Lung (tissue), 12 donors: ENCODE data around the gene MAP2K7. TPM values are rescaled to one million over a fixed set of nuclear protein-coding genes. Genes with fewer than 3 reads are reported as not detected.

Experiments used
- ATAC-seq: fragments of 200-7000 bp; cut with Tn5 transposase; one replicate; pipeline ENCODE4 v1.9.1; 2020; ENCODE audit warnings: moderate number of reproducible peaks; ENCODE audit not compliant: insufficient read depth, low FRiP score
- DNase-seq, 3 donors: peaks; one replicate each; pipeline ENCODE4 v3.0.0-alpha.2; 2013 to 2017
- H3K27ac ChIP-seq, 2 donors: one replicate each; pipeline ENCODE4 v1.5.1; 2013; ENCODE audit warnings: mild to moderate bottlenecking in 2 of 2, moderate library complexity in 2 of 2, control low read depth in 1 of 2, inconsistent platforms in 1 of 2, low read depth in 1 of 2, low read length in 1 of 2
- H3K27me3 ChIP-seq, 3 donors: one replicate each; pipeline ENCODE4 v1.5.1; 2013; ENCODE audit warnings: low read length in 2 of 3; ENCODE audit not compliant: control insufficient read depth in 3 of 3, insufficient read depth in 3 of 3
- H3K36me3 ChIP-seq, 4 donors: one replicate each; pipeline ENCODE4 v1.5.1; 2013; ENCODE audit warnings: low read length in 4 of 4, mild to moderate bottlenecking in 1 of 4, moderate library complexity in 1 of 4; ENCODE audit not compliant: control insufficient read depth in 4 of 4, insufficient read depth in 4 of 4
- H3K4me1 ChIP-seq, 5 donors: one replicate each; pipeline ENCODE4 v1.5.1; 2013; ENCODE audit warnings: low read length in 5 of 5, mild to moderate bottlenecking in 2 of 5, moderate library complexity in 1 of 5; ENCODE audit not compliant: control insufficient read depth in 5 of 5, insufficient read depth in 5 of 5
- H3K4me3 ChIP-seq: one replicate; pipeline ENCODE4 v1.5.1; 2013; ENCODE audit warnings: mild to moderate bottlenecking, control low read depth, moderate library complexity
- H3K9ac ChIP-seq, 2 donors: one replicate each; pipeline ENCODE4 v1.5.1; 2013; ENCODE audit warnings: low read length in 2 of 2, control low read depth in 1 of 2; ENCODE audit not compliant: insufficient read depth in 1 of 2
- H3K9me3 ChIP-seq, 4 donors: one replicate each; pipeline ENCODE4 v1.5.1; 2013; ENCODE audit warnings: low read length in 3 of 4, mild to moderate bottlenecking in 1 of 4, moderate library complexity in 1 of 4; ENCODE audit not compliant: control insufficient read depth in 4 of 4, insufficient read depth in 3 of 4
- WGBS, 2 donors: extraction: QIAGEN DNeasy Blood & Tissue Kit; methylation state at CpG; one replicate each; pipeline ENCODE4 v1.1.7; 2013; 5-methylcytosine and 5-hydroxymethylcytosine counted together
- polyA plus RNA-seq, 2 donors: library from polyadenylated mRNA; stranded (reverse); fragments of 200-250 nt; gene quantifications; one replicate each; pipeline ENCODE4 v1.2.1, GENCODE V29; 2013
- total RNA-seq, 2 donors: library from RNA; depleted of rRNA in 1 of 2; stranded (reverse); fragments of >200 nt in 1 of 2; gene quantifications; one replicate each; pipeline ENCODE4 v1.2.1, GENCODE V29; 2014 to 2021
- TF ChIP-seq, protein P1 (sequence below): IDR thresholded peaks from 2 replicates; pipeline ENCODE4 v1.5.1; 2012; ENCODE audit warnings: mild to moderate bottlenecking; ENCODE audit errors: control extremely low read depth, extremely low read depth
- donor health status: control.
- donor health status: control.
- donor health status: Bipolar disorder and iron deficiency.
- donor health status: healthy.
- donor health status: DM: yes; HTN: yes; CAD: no.

Gene MAP2K7
- total and polyA plus RNA-seq, 4 donors = 17.8 to 41.7 (median 23.4) TPM

DNA sequence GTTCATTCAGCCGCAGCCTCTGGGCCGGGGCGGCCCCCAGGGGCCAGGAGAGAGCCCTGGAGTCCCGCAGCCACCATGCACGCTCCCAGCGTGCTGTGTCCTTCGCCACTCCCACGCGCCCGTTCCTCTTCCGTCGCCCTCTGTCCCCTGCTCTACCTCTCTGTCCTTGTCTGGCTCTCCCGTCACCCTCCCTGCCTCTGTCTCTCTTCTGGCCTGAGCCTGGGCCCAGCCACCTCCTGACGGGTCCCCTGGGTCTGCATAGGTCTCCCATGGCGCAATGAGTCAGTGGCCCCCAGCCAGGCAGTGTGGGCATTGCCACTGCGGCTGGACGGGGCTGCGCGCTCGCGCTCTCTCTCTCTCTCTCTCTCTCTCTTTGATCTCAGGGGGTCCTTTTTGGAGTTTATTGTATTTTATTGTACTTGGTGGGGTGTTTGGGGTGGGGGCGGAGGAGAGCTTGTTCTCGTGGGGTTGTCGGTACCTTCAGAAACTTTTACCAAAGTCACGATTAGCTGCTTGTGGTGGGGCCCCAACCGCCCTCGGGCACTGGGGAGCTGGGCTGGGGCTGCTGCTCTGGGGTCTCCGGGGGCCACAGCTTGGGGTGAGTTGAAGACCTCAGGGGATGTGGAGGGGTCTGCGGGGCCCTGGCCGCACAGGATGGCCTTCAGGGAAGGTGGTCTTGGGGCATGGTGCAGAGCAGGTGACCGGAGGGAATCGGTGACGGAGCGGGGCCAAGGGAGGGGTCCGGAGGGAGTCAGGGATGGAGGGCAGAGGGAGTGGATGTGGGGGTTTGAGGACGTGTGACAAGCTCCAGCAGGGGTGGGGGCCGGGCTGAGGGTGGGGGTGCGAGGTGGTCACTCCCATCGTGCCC, 9.3 kb downstream of the MAP2K7 start:
- Histone ChIP-seq H3K9me3 (peaks cover 0 to 22% (median 0%) of the 10 kb centered on the region in 4 donors), H3K4me1 (peaks cover 0 to 16% (median 0%) of the 10 kb centered on the region in 5 donors), H3K4me3 (no peak overlapping the region), H3K27ac (no peak overlapping the region), H3K9ac (no peak overlapping the region), H3K36me3 (peaks cover 5 to 44% (median 11%) of the 10 kb centered on the region in 4 donors), H3K27me3 (peaks cover 0 to 26% (median 20%) of the 10 kb centered on the region in 3 donors)
- TF ChIP-seq, protein P1, sequence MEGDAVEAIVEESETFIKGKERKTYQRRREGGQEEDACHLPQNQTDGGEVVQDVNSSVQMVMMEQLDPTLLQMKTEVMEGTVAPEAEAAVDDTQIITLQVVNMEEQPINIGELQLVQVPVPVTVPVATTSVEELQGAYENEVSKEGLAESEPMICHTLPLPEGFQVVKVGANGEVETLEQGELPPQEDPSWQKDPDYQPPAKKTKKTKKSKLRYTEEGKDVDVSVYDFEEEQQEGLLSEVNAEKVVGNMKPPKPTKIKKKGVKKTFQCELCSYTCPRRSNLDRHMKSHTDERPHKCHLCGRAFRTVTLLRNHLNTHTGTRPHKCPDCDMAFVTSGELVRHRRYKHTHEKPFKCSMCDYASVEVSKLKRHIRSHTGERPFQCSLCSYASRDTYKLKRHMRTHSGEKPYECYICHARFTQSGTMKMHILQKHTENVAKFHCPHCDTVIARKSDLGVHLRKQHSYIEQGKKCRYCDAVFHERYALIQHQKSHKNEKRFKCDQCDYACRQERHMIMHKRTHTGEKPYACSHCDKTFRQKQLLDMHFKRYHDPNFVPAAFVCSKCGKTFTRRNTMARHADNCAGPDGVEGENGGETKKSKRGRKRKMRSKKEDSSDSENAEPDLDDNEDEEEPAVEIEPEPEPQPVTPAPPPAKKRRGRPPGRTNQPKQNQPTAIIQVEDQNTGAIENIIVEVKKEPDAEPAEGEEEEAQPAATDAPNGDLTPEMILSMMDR = no peak
- 94 to 95% methylated on average over 39 of the region's 39 CpGs for WGBS, 2 donors
- ATAC-seq (no peak), DNase-seq (no peak)

DNA sequence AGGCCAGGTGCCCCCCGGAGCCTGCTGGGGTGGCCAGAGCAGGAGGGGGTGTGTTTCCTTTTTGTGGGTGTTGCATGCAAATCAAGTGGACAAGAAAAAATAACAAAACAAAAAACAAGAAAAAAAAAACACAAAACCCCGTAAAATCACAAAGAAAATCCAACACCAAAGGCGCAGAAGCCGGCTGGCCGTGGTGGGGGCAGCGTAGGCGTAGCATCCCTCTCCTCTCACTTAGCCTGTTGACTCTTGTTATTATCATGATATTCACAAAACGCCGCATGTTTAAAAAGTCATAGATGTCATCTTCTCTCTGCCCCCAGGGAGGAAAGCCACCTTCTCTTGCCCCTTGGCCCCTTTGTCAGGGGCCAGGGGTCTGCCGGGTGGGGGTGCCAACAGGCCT, 10.0 kb downstream of the MAP2K7 start:
- peaks cover 0 to 33% (median 25%) of the 10 kb centered on the region in 3 donors for H3K27me3 ChIP-seq

DNA sequence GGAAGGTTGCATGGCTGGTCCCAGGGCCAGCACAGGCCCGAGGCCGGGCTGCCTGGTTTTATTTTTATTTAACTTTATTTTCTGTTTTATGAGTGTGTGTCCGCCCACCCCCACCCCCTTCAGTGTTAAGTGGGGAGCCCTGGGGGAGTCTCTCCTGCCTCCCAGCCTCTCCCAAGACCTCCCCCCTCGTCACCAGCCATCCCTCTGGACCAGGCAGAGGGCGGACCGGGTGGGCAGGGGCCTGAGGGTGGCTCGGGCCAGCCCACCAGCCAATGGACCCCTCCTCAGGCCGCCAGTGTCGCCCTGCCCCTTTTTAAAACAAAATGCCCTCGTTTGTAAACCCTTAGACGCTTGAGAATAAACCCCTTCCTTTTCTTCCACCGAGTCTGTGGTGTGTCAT, 10.4 kb downstream of the MAP2K7 start:
- no peak overlapping the region for H3K4me3 ChIP-seq
- H3K9ac ChIP-seq = no peak overlapping the region
- WGBS, 2 donors = 69 to 83% methylated on average over 12 of the region's 12 CpGs
- no peak overlapping the region for H3K27ac ChIP-seq
- ATAC-seq (no peak), DNase-seq (no peak)
- peaks cover 0 to 20% (median 0%) of the 10 kb centered on the region in 4 donors for H3K9me3 ChIP-seq
- H3K4me1 ChIP-seq = peaks cover 0 to 18% (median 0%) of the 10 kb centered on the region in 5 donors
- H3K36me3 ChIP-seq = peaks cover 5 to 40% (median 11%) of the 10 kb centered on the region in 4 donors
- TF ChIP-seq, protein P1 = no peak
- H3K27me3 ChIP-seq = peaks cover 0 to 37% (median 28%) of the 10 kb centered on the region in 3 donors

More for the DNA sequence above, 10.0 kb downstream of the MAP2K7 start:
- H3K9ac ChIP-seq = no peak overlapping the region
- 88 to 89% methylated on average over 10 of the region's 10 CpGs for WGBS, 2 donors
- DNase-seq = no peak
- H3K9me3 ChIP-seq = peaks cover 0 to 20% (median 0%) of the 10 kb centered on the region in 4 donors
- H3K27ac ChIP-seq = no peak overlapping the region
- H3K4me3 ChIP-seq = no peak overlapping the region
- H3K36me3 ChIP-seq = peaks cover 5 to 44% (median 11%) of the 10 kb centered on the region in 4 donors
- H3K4me1 ChIP-seq = peaks cover 0 to 18% (median 0%) of the 10 kb centered on the region in 5 donors
- no peak for ATAC-seq
- TF ChIP-seq, protein P1 = no peak
